ENCODE measurements around the gene GNLY.
"Not testable (repeated sequence)": the region's sequence is repeated elsewhere in the genome, so short reads cannot be mapped to it uniquely, and the experiment has no call there.

The GNLY gene

GRCh38 chr2:85665264-85665937 is 28.8 kb upstream of the GNLY start:
- no peak for DNase-seq

GRCh38 chr2:85666016-85666415 is 28.1 kb upstream of the GNLY start:
- DNase-seq: no peak

- no peak for DNase-seq
These were observed 27.5 kb upstream of the GNLY start for GRCh38 chr2:85666435-85667316.

GRCh38 chr2:85667561-85668008 is 26.6 kb upstream of the GNLY start:
- no peak for DNase-seq

GRCh38 chr2:85668009-85668856 is 25.9 kb upstream of the GNLY start, which contains the start of gene SFTPB:
Gene SFTPB (minus strand): TSS chr2:85668199. CDS start chr2:85668183, 16 bp downstream.
- no peak for DNase-seq

- no peak for DNase-seq
These were observed 25.4 kb upstream of the GNLY start for GRCh38 chr2:85668857-85669142.

GRCh38 chr2:85669549-85669948 is 24.6 kb upstream of the GNLY start:
- DNase-seq: no peak

- DNase-seq: not testable (repeated sequence)
These were observed 23.7 kb upstream of the GNLY start for GRCh38 chr2:85670416-85670815.

- DNase-seq: no peak
These were observed 21.7 kb upstream of the GNLY start for GRCh38 chr2:85672456-85672855.

GRCh38 chr2:85673716-85674375 is 20.3 kb upstream of the GNLY start:
- no peak for DNase-seq

GRCh38 chr2:85674417-85674816 is 19.7 kb upstream of the GNLY start:
- DNase-seq: no peak

- no peak for DNase-seq
These were observed 18.7 kb upstream of the GNLY start for GRCh38 chr2:85675427-85675826.

GRCh38 chr2:85675866-85676548 is 18.2 kb upstream of the GNLY start:
- no peak for DNase-seq

GRCh38 chr2:85678377-85678776 is 15.8 kb upstream of the GNLY start:
- DNase-seq: peak in 1 of 2 experiments; percentile 48

- DNase-seq: peak; percentile 27 to 67
These were observed 15.1 kb upstream of the GNLY start for GRCh38 chr2:85678794-85679672.

- DNase-seq: peak; percentile 65 to 80
These were observed 13.3 kb upstream of the GNLY start for GRCh38 chr2:85680707-85681371.

- DNase-seq: no peak
These were observed 12.8 kb upstream of the GNLY start for GRCh38 chr2:85681372-85681763.

GRCh38 chr2:85681776-85682175 is 12.4 kb upstream of the GNLY start:
- DNase-seq: no peak

GRCh38 chr2:85682378-85682777 is 11.8 kb upstream of the GNLY start:
- DNase-seq: no peak

- DNase-seq: no peak
These were observed 9.8 kb upstream of the GNLY start for GRCh38 chr2:85684380-85684779.

- no peak for DNase-seq
These were observed 9.4 kb upstream of the GNLY start for GRCh38 chr2:85684806-85685205.

Measured in NCI-H524 (cell line).